ENCODE data around the gene TMEM51. TPM values are rescaled to one million over a fixed set of nuclear protein-coding genes. Genes with fewer than 3 reads are reported as not detected.

Gene TMEM51
- total RNA-seq, 1 experiment from 2014 or later: 47.6 TPM

DNA sequence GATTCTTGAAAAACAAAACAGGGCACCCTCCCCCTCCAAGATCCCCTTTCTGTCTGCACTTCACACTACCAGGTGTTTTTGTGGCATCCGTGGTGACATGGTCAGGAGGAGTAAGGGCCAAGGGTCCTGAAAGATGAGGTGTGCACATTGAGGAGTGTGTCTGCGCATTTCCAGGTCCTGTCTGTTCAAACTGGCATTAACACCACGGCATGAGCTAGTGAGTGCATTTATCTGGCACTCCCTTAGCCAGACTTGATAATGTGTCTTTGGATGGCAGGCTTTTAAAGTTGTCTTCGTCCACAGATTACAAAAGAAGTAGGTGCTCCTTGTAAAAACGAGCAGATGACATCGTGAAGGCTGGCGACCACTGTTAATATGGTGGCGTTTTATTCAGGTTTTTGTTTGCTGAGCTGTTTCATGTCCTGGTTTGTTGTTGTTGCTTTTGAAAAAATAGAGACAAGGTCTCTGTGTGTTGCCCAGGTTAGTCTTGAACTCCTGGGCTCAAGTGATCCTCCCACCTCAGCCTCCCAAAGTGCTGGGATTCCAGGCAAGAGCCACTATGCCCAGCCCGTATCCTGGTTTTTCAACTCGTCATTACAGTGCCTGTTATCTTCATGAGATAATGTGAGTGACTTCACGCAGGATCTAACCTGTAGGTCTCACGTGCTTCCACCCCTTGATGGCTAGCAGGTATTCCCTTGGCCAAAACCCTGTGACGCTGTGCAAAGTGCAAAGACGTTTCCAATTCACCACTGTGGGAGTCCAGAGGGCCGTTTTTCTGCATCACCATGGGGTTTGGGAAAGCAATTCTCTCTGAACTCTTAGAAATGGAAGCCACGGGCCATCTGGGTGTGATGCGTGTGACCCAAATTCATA lies 4.2 kb downstream of the TMEM51 start:
- no peak for DNase-seq
- peaks cover 56% of the 10 kb centered on the region for H3K36me3 Mint-ChIP-seq (ENCODE audit: insufficient read depth, unreplicated experiment)
- intact Hi-C loops (cut with micrococcal nuclease; ENCODE audit: unreplicated experiment): no loop called here
- H3K4me3 Mint-ChIP-seq (ENCODE audit: low read depth, unreplicated experiment): peak overlapping the region; percentile 77
- H3K27ac Mint-ChIP-seq (ENCODE audit: unreplicated experiment): peak overlapping the region; percentile 39
- no TSS peak for BruUV-seq (replicated peaks)
- TF ChIP-seq, protein P1, sequence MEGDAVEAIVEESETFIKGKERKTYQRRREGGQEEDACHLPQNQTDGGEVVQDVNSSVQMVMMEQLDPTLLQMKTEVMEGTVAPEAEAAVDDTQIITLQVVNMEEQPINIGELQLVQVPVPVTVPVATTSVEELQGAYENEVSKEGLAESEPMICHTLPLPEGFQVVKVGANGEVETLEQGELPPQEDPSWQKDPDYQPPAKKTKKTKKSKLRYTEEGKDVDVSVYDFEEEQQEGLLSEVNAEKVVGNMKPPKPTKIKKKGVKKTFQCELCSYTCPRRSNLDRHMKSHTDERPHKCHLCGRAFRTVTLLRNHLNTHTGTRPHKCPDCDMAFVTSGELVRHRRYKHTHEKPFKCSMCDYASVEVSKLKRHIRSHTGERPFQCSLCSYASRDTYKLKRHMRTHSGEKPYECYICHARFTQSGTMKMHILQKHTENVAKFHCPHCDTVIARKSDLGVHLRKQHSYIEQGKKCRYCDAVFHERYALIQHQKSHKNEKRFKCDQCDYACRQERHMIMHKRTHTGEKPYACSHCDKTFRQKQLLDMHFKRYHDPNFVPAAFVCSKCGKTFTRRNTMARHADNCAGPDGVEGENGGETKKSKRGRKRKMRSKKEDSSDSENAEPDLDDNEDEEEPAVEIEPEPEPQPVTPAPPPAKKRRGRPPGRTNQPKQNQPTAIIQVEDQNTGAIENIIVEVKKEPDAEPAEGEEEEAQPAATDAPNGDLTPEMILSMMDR (IDR thresholded peaks at IDR 0.05; ENCODE audit: unreplicated experiment): no peak
- CTCF ChIA-PET: interaction anchor here (1.2 kb wide), 1 partner anchor 11 kb away, joined by 4 read pairs; no protein-coding TSS in a partner anchor
- peaks cover 51% of the 10 kb centered on the region for H3K4me1 Mint-ChIP-seq (ENCODE audit: low read depth, unreplicated experiment)
- no peaks in the 10 kb centered on the region for H3K9me3 Mint-ChIP-seq (ENCODE audit: low read depth, unreplicated experiment)
- H3K27me3 Mint-ChIP-seq (ENCODE audit: unreplicated experiment): no peaks in the 10 kb centered on the region

DNA sequence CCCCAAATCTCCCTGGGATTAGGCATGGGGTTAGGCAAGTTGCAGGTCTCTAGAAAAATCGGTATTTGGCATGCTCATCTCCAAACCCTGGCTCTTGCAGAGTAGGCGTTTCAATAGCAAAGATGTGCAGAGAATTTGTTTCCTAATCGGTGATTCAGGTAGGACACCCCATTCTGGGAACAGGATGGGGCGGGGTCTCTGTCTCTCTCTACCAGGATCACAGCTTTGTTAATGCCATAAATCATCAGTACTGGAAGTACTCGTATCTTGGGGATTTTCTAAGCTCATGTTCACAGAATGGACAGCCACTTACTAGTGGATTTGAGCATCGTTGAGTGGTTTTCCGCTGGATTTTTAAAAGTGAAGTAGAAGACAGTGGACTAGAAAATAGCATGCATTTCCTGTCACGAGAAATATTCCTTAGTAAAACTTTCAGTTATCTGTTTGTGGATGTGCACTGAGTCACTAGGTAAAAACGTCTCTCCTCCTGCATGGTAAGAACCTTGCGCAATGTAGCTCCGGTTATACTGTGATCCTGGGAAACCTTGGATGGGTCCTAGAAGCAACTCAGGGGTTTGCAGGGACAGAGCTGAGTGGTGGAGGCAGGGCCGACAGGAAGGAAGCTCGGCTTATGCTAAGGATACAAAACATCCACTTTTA lies 5.1 kb downstream of the TMEM51 start:
- Mint-ChIP-seq H3K4me1 (ENCODE audit: low read depth, unreplicated experiment) (peaks cover 58% of the 10 kb centered on the region), H3K9me3 (ENCODE audit: low read depth, unreplicated experiment) (no peaks in the 10 kb centered on the region), H3K27ac (ENCODE audit: unreplicated experiment) (peak overlapping the region; percentile 39), H3K36me3 (ENCODE audit: insufficient read depth, unreplicated experiment) (peaks cover 55% of the 10 kb centered on the region), H3K4me3 (ENCODE audit: low read depth, unreplicated experiment) (peak overlapping the region; percentile 77), H3K27me3 (ENCODE audit: unreplicated experiment) (no peaks in the 10 kb centered on the region)
- intact Hi-C loops (cut with micrococcal nuclease; ENCODE audit: unreplicated experiment): no loop called here
- no TSS peak for BruUV-seq (replicated peaks)
- CTCF ChIA-PET: interaction anchor here (1.0 kb wide), 1 partner anchor 10 kb away, joined by 5 read pairs; no protein-coding TSS in a partner anchor
- DNase-seq: no peak
- TF ChIP-seq, protein P1 (IDR thresholded peaks at IDR 0.05; ENCODE audit: unreplicated experiment): no peak

DNA sequence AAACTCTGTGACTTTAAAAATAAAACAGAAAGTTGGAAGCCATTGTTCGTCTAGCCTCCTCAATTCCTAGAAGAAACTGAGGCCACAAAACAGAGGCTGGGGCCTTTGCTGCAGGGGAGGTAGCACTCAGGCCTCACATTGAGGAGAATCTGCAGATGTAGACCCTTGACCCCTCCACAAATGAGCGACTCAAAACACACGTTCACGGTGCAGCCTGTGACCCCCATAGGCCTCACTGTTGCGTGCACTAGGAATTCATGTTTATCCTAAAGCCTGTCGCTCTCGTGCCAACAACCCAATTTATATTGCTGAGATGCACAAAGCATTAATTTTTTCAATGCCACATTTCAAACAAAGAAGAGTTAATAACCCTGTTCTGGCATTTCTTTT lies 5.6 kb downstream of the TMEM51 start:
- H3K27me3 Mint-ChIP-seq (ENCODE audit: unreplicated experiment): no peaks in the 10 kb centered on the region
- no peak for DNase-seq
- H3K36me3 Mint-ChIP-seq (ENCODE audit: insufficient read depth, unreplicated experiment): peaks cover 53% of the 10 kb centered on the region
- CTCF ChIA-PET: interaction anchor here (1.0 kb wide), 1 partner anchor 10 kb away, joined by 5 read pairs; no protein-coding TSS in a partner anchor
- no peak overlapping the region for H3K27ac Mint-ChIP-seq (ENCODE audit: unreplicated experiment)
- H3K9me3 Mint-ChIP-seq (ENCODE audit: low read depth, unreplicated experiment): no peaks in the 10 kb centered on the region
- intact Hi-C loops (cut with micrococcal nuclease; ENCODE audit: unreplicated experiment): no loop called here
- no TSS peak for BruUV-seq (replicated peaks)
- peak overlapping the region; percentile 77 for H3K4me3 Mint-ChIP-seq (ENCODE audit: low read depth, unreplicated experiment)
- TF ChIP-seq, protein P1 (IDR thresholded peaks at IDR 0.05; ENCODE audit: unreplicated experiment): no peak
- peaks cover 58% of the 10 kb centered on the region for H3K4me1 Mint-ChIP-seq (ENCODE audit: low read depth, unreplicated experiment)

DNA sequence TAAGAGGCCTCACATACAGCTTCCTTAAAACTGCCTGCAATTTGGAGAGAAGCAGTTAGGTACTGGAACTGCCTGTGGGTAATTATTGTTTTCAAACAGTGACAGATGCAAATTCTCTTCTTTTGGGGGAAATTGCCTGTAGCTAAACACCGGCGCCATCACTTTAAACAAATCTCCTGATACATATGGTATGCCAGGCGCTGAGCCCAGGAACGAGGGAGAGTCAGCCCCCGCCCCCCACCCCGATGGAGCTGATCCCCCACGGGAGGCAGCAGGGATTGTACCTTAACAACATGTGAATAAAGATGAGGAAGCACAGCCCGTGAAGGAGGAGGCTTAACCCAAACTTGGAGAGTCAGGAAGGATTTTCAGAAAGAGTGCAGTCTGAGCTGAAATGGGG lies 7.1 kb downstream of the TMEM51 start:
- Mint-ChIP-seq H3K27me3 (ENCODE audit: unreplicated experiment) (no peaks in the 10 kb centered on the region), H3K9me3 (ENCODE audit: low read depth, unreplicated experiment) (no peaks in the 10 kb centered on the region), H3K4me3 (ENCODE audit: low read depth, unreplicated experiment) (no peak overlapping the region), H3K27ac (ENCODE audit: unreplicated experiment) (peak overlapping the region; percentile 40), H3K4me1 (ENCODE audit: low read depth, unreplicated experiment) (peaks cover 50% of the 10 kb centered on the region), H3K36me3 (ENCODE audit: insufficient read depth, unreplicated experiment) (peaks cover 45% of the 10 kb centered on the region)
- BruUV-seq (replicated peaks): no TSS peak
- DNase-seq: no peak
- TF ChIP-seq, protein P1 (IDR thresholded peaks at IDR 0.05; ENCODE audit: unreplicated experiment): no peak
- CTCF ChIA-PET: interaction anchor here (0.7 kb wide), 1 partner anchor 100 kb away, joined by 4 read pairs; no protein-coding TSS in a partner anchor
- intact Hi-C loops (cut with micrococcal nuclease; ENCODE audit: unreplicated experiment): no loop called here

Measured in Calu3 (cell line).